Suprapubic skin (tissue), 4 donors: ENCODE results near the gene CYTH3. TPM values are rescaled to one million over a fixed set of nuclear protein-coding genes. Genes with fewer than 3 reads are reported as not detected.

Source experiments
- DNase-seq, 2 donors: peaks; one replicate each; pipeline ENCODE4 v3.0.0-alpha.2; 2019; ENCODE audit warnings: low spot score in 2 of 2
- H3K27ac ChIP-seq: fragments of 200-600 bp; sonication (generic); one replicate; pipeline ENCODE4 v1.5.1; 2019
- H3K27me3 ChIP-seq: fragments of 200-600 bp; sonication (generic); one replicate; pipeline ENCODE4 v1.5.1; 2019
- H3K36me3 ChIP-seq: fragments of 200-600 bp; sonication (generic); one replicate; pipeline ENCODE4 v1.5.1; 2019
- H3K4me1 ChIP-seq: fragments of 200-600 bp; sonication (generic); one replicate; pipeline ENCODE4 v1.5.1; 2019
- H3K4me3 ChIP-seq: fragments of 200-600 bp; sonication (generic); one replicate; pipeline ENCODE4 v1.5.1; 2019; ENCODE audit warnings: mild to moderate bottlenecking
- H3K9me3 ChIP-seq: fragments of 200-600 bp; sonication (generic); one replicate; pipeline ENCODE4 v1.5.1; 2019
- CTCF ChIP-seq, 2 donors: fragments of 200-600 bp in 1 of 2; fragments of 450-650 bp in 1 of 2; sonication (generic) in 1 of 2; IDR thresholded peaks; one replicate each; pipeline ENCODE4 v1.5.1; 2016 to 2019; ENCODE audit warnings: antibody characterized with exemption in 2 of 2, mild to moderate bottlenecking in 1 of 2, moderate library complexity in 1 of 2
- EP300 ChIP-seq: sonication (generic); formaldehyde crosslinking; IDR thresholded peaks from one replicate; pipeline ENCODE4 v1.6.1; 2017; ENCODE audit warnings: antibody characterized with exemption
- POLR2A ChIP-seq, 2 donors: fragments of 450-650 bp; IDR thresholded peaks; one replicate each; pipeline ENCODE4 v1.6.1; 2017; ENCODE audit warnings: antibody characterized with exemption in 2 of 2, mild to moderate bottlenecking in 2 of 2, moderate library complexity in 2 of 2
- POLR2AphosphoS5 ChIP-seq, 3 donors: sonication (generic); formaldehyde crosslinking; IDR thresholded peaks; one replicate each; pipeline ENCODE4 v1.6.1; 2017; ENCODE audit warnings: antibody characterized with exemption in 3 of 3
- WGBS: methylation state at CpG from one replicate; pipeline ENCODE4 v1.1.5; 2018; 5-methylcytosine and 5-hydroxymethylcytosine counted together
- total RNA-seq, 4 donors: library from RNA; depleted of rRNA; stranded (reverse); fragments of >200 nt; gene quantifications; one replicate each; pipeline ENCODE4 v1.1.0, GENCODE V29; 2016

Gene CYTH3
- total RNA-seq, 4 donors from 2014 or later = 29.8 to 55.7 (median 46.8) TPM

- 80% methylated on average over 5 of the region's 6 CpGs for WGBS
Measured at GRCh38 chr7:6273380-6273837, 985 bp upstream of the CYTH3 start.

GRCh38 chr7:6271694-6272440 lies 557 bp downstream of the CYTH3 start:
- TF ChIP-seq POLR2A (IDR thresholded peaks at IDR 0.05) (no peak), EP300 (no peak), CTCF (IDR thresholded peaks at IDR 0.05) (no peak), POLR2AphosphoS5 (IDR thresholded peaks at IDR 0.05) (no peak)
- Histone ChIP-seq H3K27ac (peak overlapping the region; percentile 88), H3K36me3 (no peaks in the 10 kb centered on the region), H3K4me1 (peaks cover 37% of the 10 kb centered on the region), H3K4me3 (peak overlapping the region; percentile 98), H3K27me3 (no peaks in the 10 kb centered on the region), H3K9me3 (no peaks in the 10 kb centered on the region)
- WGBS = under 1% methylated on average over 27 of the region's 74 CpGs
- peak in 1 of 2 donors; percentile 73 for DNase-seq

More at GRCh38 chr7:6273380-6273837, 985 bp upstream of the CYTH3 start:
- Histone ChIP-seq H3K27ac (no peak overlapping the region), H3K4me3 (no peak overlapping the region), H3K9me3 (no peaks in the 10 kb centered on the region), H3K4me1 (peaks cover 37% of the 10 kb centered on the region), H3K27me3 (no peaks in the 10 kb centered on the region), H3K36me3 (no peaks in the 10 kb centered on the region)
- TF ChIP-seq POLR2AphosphoS5 (IDR thresholded peaks at IDR 0.05) = no peak
- TF ChIP-seq POLR2A (IDR thresholded peaks at IDR 0.05) = no peak
- no peak for TF ChIP-seq EP300
- TF ChIP-seq CTCF (IDR thresholded peaks at IDR 0.05) = no peak
- peak in 1 of 2 donors; percentile 64 for DNase-seq

GRCh38 chr7:6271060-6271658 lies 1.3 kb downstream of the CYTH3 start:
- Histone ChIP-seq H3K9me3 (no peaks in the 10 kb centered on the region), H3K27me3 (no peaks in the 10 kb centered on the region), H3K4me1 (peaks cover 37% of the 10 kb centered on the region), H3K27ac (peak overlapping the region; percentile 88), H3K36me3 (no peaks in the 10 kb centered on the region), H3K4me3 (peak overlapping the region; percentile 98)
- 1% methylated on average over 16 of the region's 16 CpGs for WGBS
- TF ChIP-seq POLR2AphosphoS5 (IDR thresholded peaks at IDR 0.05) (no peak), EP300 (no peak), CTCF (IDR thresholded peaks at IDR 0.05) (peak; percentile 22 to 51), POLR2A (IDR thresholded peaks at IDR 0.05) (no peak)
- peak in 1 of 2 donors; percentile 74 for DNase-seq

- H3K9me3 ChIP-seq = no peaks in the 10 kb centered on the region
- WGBS = 63% methylated on average over 4 of the region's 4 CpGs
- TF ChIP-seq CTCF (IDR thresholded peaks at IDR 0.05) = no peak
- TF ChIP-seq POLR2A (IDR thresholded peaks at IDR 0.05) = no peak
- no peak for TF ChIP-seq POLR2AphosphoS5 (IDR thresholded peaks at IDR 0.05)
- no peak for TF ChIP-seq EP300
- H3K4me1 ChIP-seq = peaks cover 37% of the 10 kb centered on the region
- H3K27me3 ChIP-seq = no peaks in the 10 kb centered on the region
- H3K27ac ChIP-seq = peak overlapping the region; percentile 15
- H3K4me3 ChIP-seq = no peak overlapping the region
- DNase-seq = no peak
- no peaks in the 10 kb centered on the region for H3K36me3 ChIP-seq
Measured at GRCh38 chr7:6269527-6269926, 2.9 kb downstream of the CYTH3 start.

GRCh38 chr7:6268907-6269306 lies 3.5 kb downstream of the CYTH3 start:
- no peak overlapping the region for H3K4me3 ChIP-seq
- no peak for DNase-seq
- no peak for TF ChIP-seq POLR2AphosphoS5 (IDR thresholded peaks at IDR 0.05)
- TF ChIP-seq EP300 = no peak
- TF ChIP-seq CTCF (IDR thresholded peaks at IDR 0.05) = no peak
- TF ChIP-seq POLR2A (IDR thresholded peaks at IDR 0.05) = no peak
- no peaks in the 10 kb centered on the region for H3K27me3 ChIP-seq
- 64% methylated on average over 5 of the region's 5 CpGs for WGBS
- H3K4me1 ChIP-seq = peaks cover 37% of the 10 kb centered on the region
- peak overlapping the region; percentile 15 for H3K27ac ChIP-seq
- H3K36me3 ChIP-seq = no peaks in the 10 kb centered on the region
- H3K9me3 ChIP-seq = no peaks in the 10 kb centered on the region
